ENCODE data around the gene BCL2. TPM values are rescaled to one million over a fixed set of nuclear protein-coding genes. Genes with fewer than 3 reads are reported as not detected.

The BCL2 gene
- total and polyA plus RNA-seq, 9 of the 15 experiments (the other 6 are each of a cell fraction or from before 2014, with no cell fraction given) = 0.10 to 1.1 (median 0.65) TPM

- Histone ChIP-seq H3K4me1 (replicated peaks in 1 of 2; ENCODE audit: control insufficient read depth in 2 of 2, insufficient read depth in 2 of 2, low read length in 2 of 2) (no peaks in the 10 kb centered on the region), H4K20me1 (replicated peaks; ENCODE audit: control insufficient read depth, insufficient read depth, low read length) (no peaks in the 10 kb centered on the region), H3K27me3 (ENCODE audit: control insufficient read depth in 2 of 2, insufficient read depth in 2 of 2, low read length in 2 of 2) (peaks cover 0 to 18% of the 10 kb centered on the region in 2 experiments; a peak in 2 of 5 replicates), H3K79me2 (ENCODE audit: control insufficient read depth, insufficient read depth, low read length) (no peaks in the 10 kb centered on the region), H3K36me3 (ENCODE audit: control insufficient read depth, insufficient read depth, low read length) (no peaks in the 10 kb centered on the region), H3K9ac (ENCODE audit: insufficient read depth in 1 of 2, low read depth in 2 of 2, low read length in 2 of 2) (no peak overlapping the region), H3K9me1 (ENCODE audit: control insufficient read depth, insufficient read depth, low read length) (no peaks in the 10 kb centered on the region), H2AFZ (ENCODE audit: low read depth, low read length) (no peak overlapping the region), H3K4me2 (ENCODE audit: insufficient read depth, low read length) (no peak overlapping the region), H3K9me3 (replicated peaks; ENCODE audit: control insufficient read depth, insufficient read depth, low read depth, low read length) (no peaks in the 10 kb centered on the region), H3K4me3 (no peak overlapping the region), H3K27ac (ENCODE audit: extremely low read depth, low read depth, low read length) (no peak overlapping the region)
- FAIRE-seq (no peak), DNase-seq (ENCODE audit: extremely low read depth in 1 of 4, low spot score in 3 of 4) (peak in 3 of 4 experiments; percentile 13 to 36 (median 16)), ATAC-seq (peak; percentile 67)
- BruUV-seq (replicated peaks) = no TSS peak
- CTCF ChIA-PET (ENCODE audit: low intra/inter-chr PET ratio) = interaction anchor here (1.1 kb wide), 1 partner anchor 192 kb away, joined by 7 read pairs; no protein-coding TSS in a partner anchor
- intact Hi-C loops (cut with micrococcal nuclease) (loop anchor here (2.0 to 10.0 kb wide), 3 partner anchors 83 to 309 kb away; no protein-coding TSS in a partner anchor), in situ Hi-C loops (cut with MboI) (loop anchor here (10.0 kb wide), 1 partner anchor 303 kb away; no protein-coding TSS in a partner anchor)
- POLR2A ChIA-PET = no interaction called here
- WGBS (ENCODE audit: insufficient coverage, low coverage, missing lambda C conversion rate) = 3% methylated on average over 8 of the region's 8 CpGs
- peak; percentile 48 to 64 for TF ChIP-seq RAD21 (CRISPR knock-in tag; conservative IDR thresholded peaks at IDR 0.05 in 1 of 2, IDR thresholded peaks at IDR 0.05 in 1 of 2)
- peak; percentile 43; the same call in 1 of the 2 replicates for TF ChIP-seq REST (IDR thresholded peaks at IDR 0.05; ENCODE audit: borderline replicate concordance)
- TF ChIP-seq REST (CRISPR knock-in tag; IDR thresholded peaks at IDR 0.05; ENCODE audit: low read depth) = no peak
- no peak for TF ChIP-seq KLF16 (IDR thresholded peaks at IDR 0.05)
- TF ChIP-seq SRSF1 (IDR thresholded peaks at IDR 0.05; ENCODE audit: low read depth, low read length) = no peak
- no peak for TF ChIP-seq HNRNPK (IDR thresholded peaks at IDR 0.05; ENCODE audit: low read depth, low read length, poor library complexity, severe bottlenecking)
- TF ChIP-seq CLOCK (CRISPR knock-in tag; IDR thresholded peaks at IDR 0.05; ENCODE audit: borderline replicate concordance) = no peak
- TF ChIP-seq SMC3 (conservative IDR thresholded peaks at IDR 0.05; ENCODE audit: insufficient read depth, low read depth, low read length) = 0 out of 2 replicates have a peak, but pooled peaks have one; percentile 3
- TF ChIP-seq GABPB1 (CRISPR knock-in tag; IDR thresholded peaks at IDR 0.05) = no peak
- no peak for TF ChIP-seq NCOA6 (IDR thresholded peaks at IDR 0.05)
These were observed 188.2 kb downstream of the BCL2 start for GRCh38 chr18:63131106-63131958.

Measured in K562 (cell line).